Neural progenitor cell (in vitro differentiated cells): ENCODE data around the gene SPATA31D3.
"Not testable (repeated sequence)": the region's sequence is repeated elsewhere in the genome, so short reads cannot be mapped to it uniquely, and the experiment has no call there.

Experiments
- EZH2 ChIP-seq: fragments of 200-600 bp; sonication (generic); IDR thresholded peaks from 2 replicates; pipeline ENCODE4 v1.6.1; 2017; ENCODE audit warnings: antibody characterized with exemption, mild to moderate bottlenecking, moderate library complexity
- EZH2phosphoT487 ChIP-seq: fragments of 200-600 bp; sonication (generic); IDR thresholded peaks from 2 replicates; pipeline ENCODE4 v1.6.1; 2017; ENCODE audit warnings: antibody characterized with exemption
- TF ChIP-seq, protein P1 (sequence below): fragments of 200-600 bp; sonication (generic); IDR thresholded peaks from 2 replicates; pipeline ENCODE4 v1.5.1; 2017; ENCODE audit warnings: antibody characterized with exemption, mild to moderate bottlenecking

GRCh38 chr9:81988472-81988871, 45.2 kb downstream of the SPATA31D3 start, which contains the start of gene SPATA31D1:
- TF ChIP-seq, protein P1, sequence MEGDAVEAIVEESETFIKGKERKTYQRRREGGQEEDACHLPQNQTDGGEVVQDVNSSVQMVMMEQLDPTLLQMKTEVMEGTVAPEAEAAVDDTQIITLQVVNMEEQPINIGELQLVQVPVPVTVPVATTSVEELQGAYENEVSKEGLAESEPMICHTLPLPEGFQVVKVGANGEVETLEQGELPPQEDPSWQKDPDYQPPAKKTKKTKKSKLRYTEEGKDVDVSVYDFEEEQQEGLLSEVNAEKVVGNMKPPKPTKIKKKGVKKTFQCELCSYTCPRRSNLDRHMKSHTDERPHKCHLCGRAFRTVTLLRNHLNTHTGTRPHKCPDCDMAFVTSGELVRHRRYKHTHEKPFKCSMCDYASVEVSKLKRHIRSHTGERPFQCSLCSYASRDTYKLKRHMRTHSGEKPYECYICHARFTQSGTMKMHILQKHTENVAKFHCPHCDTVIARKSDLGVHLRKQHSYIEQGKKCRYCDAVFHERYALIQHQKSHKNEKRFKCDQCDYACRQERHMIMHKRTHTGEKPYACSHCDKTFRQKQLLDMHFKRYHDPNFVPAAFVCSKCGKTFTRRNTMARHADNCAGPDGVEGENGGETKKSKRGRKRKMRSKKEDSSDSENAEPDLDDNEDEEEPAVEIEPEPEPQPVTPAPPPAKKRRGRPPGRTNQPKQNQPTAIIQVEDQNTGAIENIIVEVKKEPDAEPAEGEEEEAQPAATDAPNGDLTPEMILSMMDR = not testable (repeated sequence)
- not testable (repeated sequence) for TF ChIP-seq EZH2, EZH2phosphoT487
